SK-N-SH (cell line): Measurements from ENCODE around the gene USP12. TPM values are rescaled to one million over a fixed set of nuclear protein-coding genes. Genes with fewer than 3 reads are reported as not detected.

Experiments used
- CTCF ChIA-PET: fragments of 300-600, 350-600 bp; formaldehyde crosslinking; extraction: SDS; loops from one replicate; lab custom pipeline; 2021; lab: Yijun Ruan, JAX
- POLR2A ChIA-PET: fragments of 350-600 bp; sonication (Branson Sonifier 250); formaldehyde crosslinking; extraction: SDS; loops from one replicate; lab custom pipeline; 2020; ENCODE audit warnings: antibody characterized with exemption, inconsistent platforms; lab: Yijun Ruan, JAX
- DNase-seq: peaks from one replicate; pipeline ENCODE4 v3.0.0; 2012
- H2AFZ ChIP-seq: fragments of 200-600 bp; sonication (generic); 2 replicates; pipeline ENCODE4 v1.8.1; 2016; ENCODE audit warnings: antibody characterized with exemption, mild to moderate bottlenecking, low read depth
- H3F3A ChIP-seq: fragments of 200-600 bp; sonication (generic); replicated peaks from 2 replicates; pipeline ENCODE3; 2016; ENCODE audit warnings: antibody characterized with exemption, mild to moderate bottlenecking; ENCODE audit not compliant: insufficient read depth
- H3K27ac ChIP-seq, 2 experiments: fragments of 200-500 bp in 1 of 2; fragments of 200-600 bp in 1 of 2; sonication (Bioruptor generic) in 1 of 2; sonication (generic), shearing (Covaris generic) in 1 of 2; 2 replicates each; pipeline versions ENCODE4 v1.5.1 to v1.6.1; 2014 to 2016; ENCODE audit warnings: low read depth in 2 of 2, inconsistent platforms in 1 of 2, low read length in 1 of 2, mild to moderate bottlenecking in 1 of 2, mixed read lengths in 1 of 2
- H3K27me3 ChIP-seq: fragments of 200-600 bp; sonication (generic), shearing (Covaris generic); 2 replicates; pipeline ENCODE4 v1.6.1; 2016; ENCODE audit warnings: mixed run types; ENCODE audit not compliant: insufficient read depth
- H3K36me3 ChIP-seq, 2 experiments: fragments of 200-500 bp in 1 of 2; fragments of 200-600 bp in 1 of 2; sonication (Bioruptor generic) in 1 of 2; sonication (generic) in 1 of 2; replicated peaks in 1 of 2; 2 replicates each; pipeline versions ENCODE3 to v1.5.1; 2014 to 2016; ENCODE audit warnings: low read length in 1 of 2, mild to moderate bottlenecking in 1 of 2; ENCODE audit not compliant: insufficient read depth in 2 of 2, control insufficient read depth in 1 of 2
- H3K4me1 ChIP-seq, 2 experiments: fragments of 200-500 bp in 1 of 2; fragments of 200-600 bp in 1 of 2; sonication (Bioruptor generic) in 1 of 2; sonication (generic), shearing (Covaris generic) in 1 of 2; 2 replicates each; pipeline versions ENCODE4 v1.5.1 to v1.6.1; 2014 to 2016; ENCODE audit warnings: low read depth in 1 of 2, low read length in 1 of 2, mixed run types in 1 of 2; ENCODE audit not compliant: insufficient read depth in 2 of 2, control insufficient read depth in 1 of 2
- H3K4me2 ChIP-seq: fragments of 200-600 bp; sonication (generic), shearing (Covaris generic); 2 replicates; pipeline ENCODE4 v1.6.1; 2017; ENCODE audit warnings: mixed run types
- H3K4me3 ChIP-seq, 2 experiments: fragments of 200-500 bp in 1 of 2; fragments of 200-600 bp in 1 of 2; sonication (Bioruptor generic) in 1 of 2; sonication (generic), shearing (Covaris generic) in 1 of 2; 2 replicates each; pipeline versions ENCODE4 v1.5.1 to v1.8.1; 2014 to 2016; ENCODE audit warnings: low read depth in 2 of 2, inconsistent platforms in 1 of 2, low read length in 1 of 2, mild to moderate bottlenecking in 1 of 2, mixed read lengths in 1 of 2, moderate library complexity in 1 of 2
- H3K79me2 ChIP-seq: fragments of 200-600 bp; sonication (generic); 2 replicates; pipeline ENCODE4 v1.8.1; 2017; ENCODE audit warnings: mild to moderate bottlenecking; ENCODE audit not compliant: insufficient read depth
- H3K9ac ChIP-seq: fragments of 200-600 bp; sonication (generic); 2 replicates; pipeline ENCODE4 v1.6.1; 2017; ENCODE audit warnings: mixed run types
- H3K9me2 ChIP-seq: fragments of 200-600 bp; sonication (generic); 2 replicates; pipeline ENCODE4 v1.6.1; 2017; ENCODE audit warnings: mixed run types
- H3K9me3 ChIP-seq: fragments of 200-600 bp; sonication (generic); 2 replicates; pipeline ENCODE4 v1.6.1; 2017; ENCODE audit warnings: mixed run types, mild to moderate bottlenecking, moderate library complexity
- H4K20me1 ChIP-seq: fragments of 200-600 bp; sonication (generic); 2 replicates; pipeline ENCODE4 v1.6.1; 2017; ENCODE audit warnings: mild to moderate bottlenecking, mixed run types; ENCODE audit not compliant: insufficient read depth
- CHD2 ChIP-seq: fragments of 150-350 bp; IDR thresholded peaks from 2 replicates; pipeline ENCODE4 v1.6.1; 2018; ENCODE audit warnings: low read length; ENCODE audit not compliant: partially characterized antibody
- ELF1 ChIP-seq: IDR thresholded peaks from 2 replicates; pipeline ENCODE4 v1.4.0; 2012
- EP300 ChIP-seq, 2 experiments: IDR thresholded peaks; 2 replicates each; pipeline versions ENCODE4 v1.4.0 to v1.6.1; 2012; ENCODE audit warnings: borderline replicate concordance in 1 of 2, low read depth in 1 of 2, low read length in 1 of 2
- EZH2phosphoT487 ChIP-seq: fragments of 200-600 bp; sonication (generic); IDR thresholded peaks from 2 replicates; pipeline ENCODE4 v1.6.1; 2017; ENCODE audit warnings: low read depth, mixed run types, mild to moderate bottlenecking, antibody characterized with exemption, moderate library complexity, borderline replicate concordance
- FOSL2 ChIP-seq: IDR thresholded peaks from 2 replicates; pipeline ENCODE4 v1.4.0; 2012; ENCODE audit warnings: low read depth, mild to moderate bottlenecking, moderate library complexity, borderline replicate concordance
- FOXJ3 ChIP-seq: sonication (generic); formaldehyde crosslinking; IDR thresholded peaks from 2 replicates; pipeline ENCODE4 v1.5.1; 2020; ENCODE audit warnings: mild to moderate bottlenecking, missing genetic modification reagents
- FOXM1 ChIP-seq: IDR thresholded peaks from 2 replicates; pipeline ENCODE4 v1.4.0; 2012; ENCODE audit warnings: low read depth, mild to moderate bottlenecking
- GABPA ChIP-seq: IDR thresholded peaks from 2 replicates; pipeline ENCODE4 v1.4.0; 2012; ENCODE audit warnings: low read depth, mild to moderate bottlenecking
- GATA2 ChIP-seq: sonication (generic); formaldehyde crosslinking; IDR thresholded peaks from 2 replicates; pipeline ENCODE4 v1.5.0; 2020; ENCODE audit warnings: mild to moderate bottlenecking, missing genetic modification reagents
- JUND ChIP-seq: IDR thresholded peaks from 2 replicates; pipeline ENCODE4 v1.4.0; 2012
- MXI1 ChIP-seq: IDR thresholded peaks from 2 replicates; pipeline ENCODE4 v1.6.1; 2012; ENCODE audit warnings: mild to moderate bottlenecking, low read depth, low read length, improper control_type of control experiment
- NRF1 ChIP-seq: IDR thresholded peaks from 2 replicates; pipeline ENCODE4 v1.6.1; 2012; ENCODE audit warnings: low read depth, mild to moderate bottlenecking, low read length
- SIN3A ChIP-seq: IDR thresholded peaks from 2 replicates; pipeline ENCODE4 v1.6.1; 2012; ENCODE audit warnings: low read depth, mild to moderate bottlenecking, low read length, moderate library complexity, borderline replicate concordance
- SMC3 ChIP-seq: IDR thresholded peaks from 2 replicates; pipeline ENCODE4 v1.6.1; 2012; ENCODE audit warnings: low read depth, low read length, improper control_type of control experiment
- TEAD4 ChIP-seq: IDR thresholded peaks from 2 replicates; pipeline ENCODE4 v1.4.0; 2012; ENCODE audit warnings: mild to moderate bottlenecking, borderline replicate concordance; ENCODE audit not compliant: insufficient read depth
- YY1 ChIP-seq: IDR thresholded peaks from 2 replicates; pipeline ENCODE4 v1.4.0; 2012; ENCODE audit warnings: low read depth, mild to moderate bottlenecking
- WGBS: methylation state at CpG from one replicate; pipeline ENCODE4 v1.1.6; 2017; ENCODE audit warnings: low lambda C conversion rate; 5-methylcytosine and 5-hydroxymethylcytosine counted together
- polyA plus RNA-seq, 3 experiments: library from polyadenylated mRNA; depleted of rRNA; stranded (reverse); fragments of >200 nt; gene quantifications; 2 replicates each; pipeline ENCODE4 v1.2.3, GENCODE V29; 2012
- TF ChIP-seq, protein P1 (sequence below): fragments of 150-350 bp; IDR thresholded peaks from 2 replicates; pipeline ENCODE4 v1.6.1; 2017; ENCODE audit warnings: antibody characterized with exemption, low read length, low read depth, borderline replicate concordance
- TF ChIP-seq, protein P2 (sequence below): IDR thresholded peaks from 2 replicates; pipeline ENCODE4 v1.4.0; 2012; ENCODE audit warnings: low read depth
- TF ChIP-seq, protein P3 (sequence below): IDR thresholded peaks from 2 replicates; pipeline ENCODE4; 2012
- TF ChIP-seq, protein P4 (sequence below): IDR thresholded peaks from 2 replicates; pipeline ENCODE4 v1.6.1; 2012; ENCODE audit warnings: mild to moderate bottlenecking, low read depth, low read length, moderate library complexity
- TF ChIP-seq, protein P5 (sequence below): IDR thresholded peaks from 2 replicates; pipeline ENCODE4 v1.4.0; 2012; ENCODE audit warnings: low read depth, borderline replicate concordance
- TF ChIP-seq, protein P6 (sequence below): IDR thresholded peaks from 2 replicates; pipeline ENCODE4 v1.4.0; 2012; ENCODE audit warnings: low read depth, borderline replicate concordance

The USP12 gene
- polyA plus RNA-seq, 1 of the 3 experiments (the other 2 are of a cell fraction) = 5.0 TPM

DNA sequence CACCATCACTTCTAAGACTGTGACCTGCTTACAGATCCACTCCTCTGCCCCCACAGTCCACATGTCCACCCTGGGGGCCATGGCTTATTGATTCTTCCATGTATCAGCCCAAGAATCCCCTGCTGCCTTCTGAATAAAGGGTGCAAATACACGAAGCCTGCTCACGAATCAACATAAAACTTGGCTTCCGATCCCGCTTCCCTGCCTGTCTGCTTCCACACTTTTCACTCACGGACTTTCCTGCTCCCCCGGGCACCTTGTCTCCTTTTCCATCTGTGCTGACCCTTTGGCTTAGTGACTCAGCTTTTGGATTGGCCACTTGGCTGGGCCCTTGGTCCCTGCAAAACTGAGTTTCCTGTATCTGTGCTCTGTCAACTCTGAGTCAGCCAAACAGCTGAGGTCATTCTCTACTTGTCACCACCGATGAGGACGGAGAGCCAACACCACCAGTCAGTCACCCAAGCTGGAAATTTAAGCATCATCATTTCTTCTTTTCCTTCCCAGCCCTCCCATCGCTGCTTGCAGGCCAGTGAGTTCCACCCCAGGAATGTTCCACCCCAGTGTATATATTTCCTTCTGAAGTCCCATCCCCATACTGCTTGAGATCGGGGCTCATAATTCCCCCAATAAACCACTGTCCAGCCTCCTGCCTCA is 11.4 kb upstream of the USP12 start:
- Histone ChIP-seq H3K9ac (peak overlapping the region; percentile 34; the same call in 1 of the 2 replicates), H3K79me2 (no peaks in the 10 kb centered on the region; the same call in 1 of the 2 replicates), H3K36me3 (no peaks in the 10 kb centered on the region), H3K27me3 (no peaks in the 10 kb centered on the region), H3K4me1 (peaks cover 0 to 4% of the 10 kb centered on the region in 2 experiments; a peak in 1 of 4 replicates), H3K27ac (peak overlapping the region; percentile 40 to 89; a peak in 3 of 4 replicates), H3F3A (peaks cover 13% of the 10 kb centered on the region), H4K20me1 (no peaks in the 10 kb centered on the region), H3K9me2 (no peaks in the 10 kb centered on the region), H3K4me2 (peak overlapping the region; percentile 68), H2AFZ (peak overlapping the region; percentile 88), H3K4me3 (0 out of 4 replicates have a peak overlapping the region, but pooled peaks of 1 of the 2 experiments have one; percentile 40), H3K9me3 (no peaks in the 10 kb centered on the region)
- POLR2A ChIA-PET = no interaction called here
- CTCF ChIA-PET = no interaction called here
- no peak for DNase-seq
- WGBS = 9% methylated on average over 10 of the region's 10 CpGs
- TF ChIP-seq, protein P1, sequence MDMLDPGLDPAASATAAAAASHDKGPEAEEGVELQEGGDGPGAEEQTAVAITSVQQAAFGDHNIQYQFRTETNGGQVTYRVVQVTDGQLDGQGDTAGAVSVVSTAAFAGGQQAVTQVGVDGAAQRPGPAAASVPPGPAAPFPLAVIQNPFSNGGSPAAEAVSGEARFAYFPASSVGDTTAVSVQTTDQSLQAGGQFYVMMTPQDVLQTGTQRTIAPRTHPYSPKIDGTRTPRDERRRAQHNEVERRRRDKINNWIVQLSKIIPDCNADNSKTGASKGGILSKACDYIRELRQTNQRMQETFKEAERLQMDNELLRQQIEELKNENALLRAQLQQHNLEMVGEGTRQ = no peak
- no peak; the same call in 1 of the 2 replicates for TF ChIP-seq MXI1
- TF ChIP-seq, protein P2, sequence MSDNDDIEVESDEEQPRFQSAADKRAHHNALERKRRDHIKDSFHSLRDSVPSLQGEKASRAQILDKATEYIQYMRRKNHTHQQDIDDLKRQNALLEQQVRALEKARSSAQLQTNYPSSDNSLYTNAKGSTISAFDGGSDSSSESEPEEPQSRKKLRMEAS = peak; percentile 85
- TF ChIP-seq, protein P3, sequence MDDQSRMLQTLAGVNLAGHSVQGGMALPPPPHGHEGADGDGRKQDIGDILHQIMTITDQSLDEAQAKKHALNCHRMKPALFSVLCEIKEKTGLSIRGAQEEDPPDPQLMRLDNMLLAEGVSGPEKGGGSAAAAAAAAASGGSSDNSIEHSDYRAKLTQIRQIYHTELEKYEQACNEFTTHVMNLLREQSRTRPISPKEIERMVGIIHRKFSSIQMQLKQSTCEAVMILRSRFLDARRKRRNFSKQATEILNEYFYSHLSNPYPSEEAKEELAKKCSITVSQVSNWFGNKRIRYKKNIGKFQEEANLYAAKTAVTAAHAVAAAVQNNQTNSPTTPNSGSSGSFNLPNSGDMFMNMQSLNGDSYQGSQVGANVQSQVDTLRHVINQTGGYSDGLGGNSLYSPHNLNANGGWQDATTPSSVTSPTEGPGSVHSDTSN = peak; percentile 94
- peak; percentile 37; the same call in 1 of the 2 replicates for TF ChIP-seq ELF1
- no peak for TF ChIP-seq GATA2
- peak in 1 of 2 experiments; percentile 94; a peak in 2 of 4 replicates for TF ChIP-seq EP300 (IDR thresholded peaks at IDR 0.05; ENCODE audit: borderline replicate concordance in 1 of 2, low read depth in 1 of 2, low read length in 1 of 2)
- TF ChIP-seq NRF1 = no peak
- TF ChIP-seq SIN3A = peak; percentile 52; the same call in 1 of the 2 replicates
- TF ChIP-seq TEAD4 = peak; percentile 73
- TF ChIP-seq EZH2phosphoT487 = no peak
- TF ChIP-seq, protein P4, sequence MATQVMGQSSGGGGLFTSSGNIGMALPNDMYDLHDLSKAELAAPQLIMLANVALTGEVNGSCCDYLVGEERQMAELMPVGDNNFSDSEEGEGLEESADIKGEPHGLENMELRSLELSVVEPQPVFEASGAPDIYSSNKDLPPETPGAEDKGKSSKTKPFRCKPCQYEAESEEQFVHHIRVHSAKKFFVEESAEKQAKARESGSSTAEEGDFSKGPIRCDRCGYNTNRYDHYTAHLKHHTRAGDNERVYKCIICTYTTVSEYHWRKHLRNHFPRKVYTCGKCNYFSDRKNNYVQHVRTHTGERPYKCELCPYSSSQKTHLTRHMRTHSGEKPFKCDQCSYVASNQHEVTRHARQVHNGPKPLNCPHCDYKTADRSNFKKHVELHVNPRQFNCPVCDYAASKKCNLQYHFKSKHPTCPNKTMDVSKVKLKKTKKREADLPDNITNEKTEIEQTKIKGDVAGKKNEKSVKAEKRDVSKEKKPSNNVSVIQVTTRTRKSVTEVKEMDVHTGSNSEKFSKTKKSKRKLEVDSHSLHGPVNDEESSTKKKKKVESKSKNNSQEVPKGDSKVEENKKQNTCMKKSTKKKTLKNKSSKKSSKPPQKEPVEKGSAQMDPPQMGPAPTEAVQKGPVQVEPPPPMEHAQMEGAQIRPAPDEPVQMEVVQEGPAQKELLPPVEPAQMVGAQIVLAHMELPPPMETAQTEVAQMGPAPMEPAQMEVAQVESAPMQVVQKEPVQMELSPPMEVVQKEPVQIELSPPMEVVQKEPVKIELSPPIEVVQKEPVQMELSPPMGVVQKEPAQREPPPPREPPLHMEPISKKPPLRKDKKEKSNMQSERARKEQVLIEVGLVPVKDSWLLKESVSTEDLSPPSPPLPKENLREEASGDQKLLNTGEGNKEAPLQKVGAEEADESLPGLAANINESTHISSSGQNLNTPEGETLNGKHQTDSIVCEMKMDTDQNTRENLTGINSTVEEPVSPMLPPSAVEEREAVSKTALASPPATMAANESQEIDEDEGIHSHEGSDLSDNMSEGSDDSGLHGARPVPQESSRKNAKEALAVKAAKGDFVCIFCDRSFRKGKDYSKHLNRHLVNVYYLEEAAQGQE = no peak
- peak; percentile 93 for TF ChIP-seq JUND
- TF ChIP-seq GABPA = no peak
- TF ChIP-seq, protein P5, sequence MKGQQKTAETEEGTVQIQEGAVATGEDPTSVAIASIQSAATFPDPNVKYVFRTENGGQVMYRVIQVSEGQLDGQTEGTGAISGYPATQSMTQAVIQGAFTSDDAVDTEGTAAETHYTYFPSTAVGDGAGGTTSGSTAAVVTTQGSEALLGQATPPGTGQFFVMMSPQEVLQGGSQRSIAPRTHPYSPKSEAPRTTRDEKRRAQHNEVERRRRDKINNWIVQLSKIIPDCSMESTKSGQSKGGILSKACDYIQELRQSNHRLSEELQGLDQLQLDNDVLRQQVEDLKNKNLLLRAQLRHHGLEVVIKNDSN = no peak
- peak; percentile 97 for TF ChIP-seq FOSL2
- no peak for TF ChIP-seq FOXJ3
- peak; percentile 61; the same call in 1 of the 2 replicates for TF ChIP-seq FOXM1
- no peak for TF ChIP-seq SMC3
- TF ChIP-seq, protein P6, sequence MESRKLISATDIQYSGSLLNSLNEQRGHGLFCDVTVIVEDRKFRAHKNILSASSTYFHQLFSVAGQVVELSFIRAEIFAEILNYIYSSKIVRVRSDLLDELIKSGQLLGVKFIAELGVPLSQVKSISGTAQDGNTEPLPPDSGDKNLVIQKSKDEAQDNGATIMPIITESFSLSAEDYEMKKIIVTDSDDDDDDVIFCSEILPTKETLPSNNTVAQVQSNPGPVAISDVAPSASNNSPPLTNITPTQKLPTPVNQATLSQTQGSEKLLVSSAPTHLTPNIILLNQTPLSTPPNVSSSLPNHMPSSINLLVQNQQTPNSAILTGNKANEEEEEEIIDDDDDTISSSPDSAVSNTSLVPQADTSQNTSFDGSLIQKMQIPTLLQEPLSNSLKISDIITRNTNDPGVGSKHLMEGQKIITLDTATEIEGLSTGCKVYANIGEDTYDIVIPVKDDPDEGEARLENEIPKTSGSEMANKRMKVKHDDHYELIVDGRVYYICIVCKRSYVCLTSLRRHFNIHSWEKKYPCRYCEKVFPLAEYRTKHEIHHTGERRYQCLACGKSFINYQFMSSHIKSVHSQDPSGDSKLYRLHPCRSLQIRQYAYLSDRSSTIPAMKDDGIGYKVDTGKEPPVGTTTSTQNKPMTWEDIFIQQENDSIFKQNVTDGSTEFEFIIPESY = no peak
- no peak for TF ChIP-seq YY1
- no peak for TF ChIP-seq CHD2
